PC-9 (cell line): ENCODE data around the gene PDE3A. TPM values are rescaled to one million over a fixed set of nuclear protein-coding genes. Genes with fewer than 3 reads are reported as not detected.

Experiments used
- BruUV-seq: library from RNA; stranded (reverse); fragments of 400-500 nt; replicated peaks from 2 replicates; lab custom pipeline; 2021; lab: Mats Ljungman, UMichigan
- CTCF ChIA-PET: fragments of 300-600 bp; sonication (Branson Sonifier 250); formaldehyde crosslinking; loops from one replicate; lab custom pipeline; 2022; ENCODE audit warnings: antibody characterized with exemption; lab: Charles Lee
- POLR2A ChIA-PET: fragments of 300-600 bp; sonication (Branson Sonifier 250); formaldehyde crosslinking; loops from one replicate; lab custom pipeline; 2022; ENCODE audit warnings: antibody characterized with exemption; ENCODE audit not compliant: unreplicated experiment; lab: Charles Lee
- DNase-seq, 2 experiments: peaks; one replicate each; pipeline versions ENCODE4 v3.0.0 to v3.0.0-alpha.2; 2015 to 2022; ENCODE audit warnings: mixed read lengths in 1 of 2
- H2AFZ ChIP-seq: fragments of 200-600 bp; sonication (generic); 2 replicates; pipeline ENCODE4 v1.8.1; 2017; ENCODE audit warnings: antibody characterized with exemption
- H3F3A ChIP-seq: fragments of 200-600 bp; sonication (generic); 2 replicates; pipeline ENCODE4 v1.8.1; 2017; ENCODE audit warnings: antibody characterized with exemption, mild to moderate bottlenecking, low read depth; ENCODE audit not compliant: insufficient read depth
- H3K27ac ChIP-seq: fragments of 200-600 bp; sonication (generic); 2 replicates; pipeline ENCODE4 v1.6.1; 2016; ENCODE audit warnings: mixed run types
- H3K27me3 ChIP-seq: fragments of 200-600 bp; sonication (generic); 2 replicates; pipeline ENCODE4 v1.6.1; 2016; ENCODE audit warnings: low read depth, mixed run types; ENCODE audit not compliant: insufficient read depth
- H3K36me3 ChIP-seq: fragments of 200-600 bp; sonication (generic); 2 replicates; pipeline ENCODE4 v1.6.1; 2016; ENCODE audit warnings: low read depth, mixed run types
- H3K4me1 ChIP-seq: fragments of 200-600 bp; sonication (generic); replicated peaks from 2 replicates; pipeline ENCODE4 v1.6.1; 2016; ENCODE audit warnings: mixed run types; ENCODE audit not compliant: insufficient read depth
- H3K4me2 ChIP-seq: fragments of 200-600 bp; sonication (generic); 2 replicates; pipeline ENCODE4 v1.6.1; 2017; ENCODE audit warnings: mixed run types
- H3K4me3 ChIP-seq: fragments of 200-600 bp; sonication (generic); 2 replicates; pipeline ENCODE4 v1.6.1; 2016; ENCODE audit warnings: mixed run types
- H3K79me2 ChIP-seq: fragments of 200-600 bp; sonication (generic); 2 replicates; pipeline ENCODE4 v1.6.1; 2017; ENCODE audit warnings: low read depth, mixed run types
- H3K9me2 ChIP-seq: fragments of 200-600 bp; sonication (generic); 2 replicates; pipeline ENCODE4 v1.8.1; 2017; ENCODE audit warnings: mild to moderate bottlenecking; ENCODE audit not compliant: insufficient read depth
- H3K9me3 ChIP-seq: fragments of 200-600 bp; sonication (generic); 2 replicates; pipeline ENCODE4 v1.8.1; 2016; ENCODE audit warnings: low read depth; ENCODE audit not compliant: insufficient read depth
- H4K20me1 ChIP-seq: fragments of 200-600 bp; sonication (generic); 2 replicates; pipeline ENCODE4 v1.8.1; 2017; ENCODE audit not compliant: insufficient read depth
- CTCF ChIP-seq: fragments of 200-600 bp; sonication (generic); conservative IDR thresholded peaks from 2 replicates; pipeline ENCODE4 v1.6.1; 2017; ENCODE audit warnings: mixed run types, antibody characterized with exemption, mild to moderate bottlenecking, moderate library complexity
- EZH2 ChIP-seq: fragments of 200-600 bp; sonication (generic); IDR thresholded peaks from 2 replicates; pipeline ENCODE4 v1.8.0; 2017; ENCODE audit warnings: antibody characterized with exemption, low read depth
- intact Hi-C: fragments of 100-400 bp; cut with micrococcal nuclease; formaldehyde crosslinking; loops from one replicate; pipeline ENCODE4 v1.10.0; 2022; ENCODE audit not compliant: unreplicated experiment
- total RNA-seq: library from RNA; stranded (reverse); gene quantifications from 2 replicates; pipeline ENCODE4 v1.2.3, GENCODE V29; 2021

PDE3A gene
- total RNA-seq, 1 experiment from 2014 or later = not detected

- Histone ChIP-seq H3K36me3 (no peaks in the 10 kb centered on the region), H4K20me1 (no peaks in the 10 kb centered on the region), H3K9me2 (no peaks in the 10 kb centered on the region), H3F3A (no peaks in the 10 kb centered on the region), H3K4me3 (no peak overlapping the region), H3K9me3 (no peaks in the 10 kb centered on the region), H3K27ac (no peak overlapping the region), H3K4me2 (no peak overlapping the region), H3K79me2 (no peaks in the 10 kb centered on the region), H3K27me3 (no peaks in the 10 kb centered on the region), H2AFZ (no peak overlapping the region), H3K4me1 (no peaks in the 10 kb centered on the region)
- CTCF ChIA-PET = no interaction called here
- no peak for TF ChIP-seq CTCF
- no peak for TF ChIP-seq EZH2
- DNase-seq = no peak
- POLR2A ChIA-PET = no interaction called here
- intact Hi-C loops = loop anchor here (10.0 kb wide), 1 partner anchor 706 kb away; no protein-coding TSS in a partner anchor
- no TSS peak for BruUV-seq
Measured at GRCh38 chr12:20469300-20469699, 101.0 kb downstream of the PDE3A start.

- Histone ChIP-seq H3F3A (no peaks in the 10 kb centered on the region), H4K20me1 (no peaks in the 10 kb centered on the region), H3K4me1 (no peaks in the 10 kb centered on the region), H3K4me3 (no peak overlapping the region), H3K27me3 (no peaks in the 10 kb centered on the region), H3K9me3 (no peaks in the 10 kb centered on the region), H3K79me2 (no peaks in the 10 kb centered on the region), H3K9me2 (no peaks in the 10 kb centered on the region), H3K27ac (no peak overlapping the region), H2AFZ (no peak overlapping the region), H3K36me3 (no peaks in the 10 kb centered on the region), H3K4me2 (no peak overlapping the region)
- CTCF ChIA-PET = no interaction called here
- TF ChIP-seq EZH2 (no peak), CTCF (no peak)
- BruUV-seq = no TSS peak
- intact Hi-C loops = loop anchor here (10.0 kb wide), 1 partner anchor 705 kb away; no protein-coding TSS in a partner anchor
- DNase-seq = no peak
- POLR2A ChIA-PET = no interaction called here
Measured at GRCh38 chr12:20469756-20470155, 101.4 kb downstream of the PDE3A start.

- ChIA-PET CTCF (no interaction called here), POLR2A (no interaction called here)
- intact Hi-C loops = no loop called here
- Histone ChIP-seq H3F3A (no peaks in the 10 kb centered on the region), H3K4me3 (no peak overlapping the region), H3K36me3 (no peaks in the 10 kb centered on the region), H3K9me2 (no peaks in the 10 kb centered on the region), H3K4me1 (no peaks in the 10 kb centered on the region), H4K20me1 (no peaks in the 10 kb centered on the region), H2AFZ (no peak overlapping the region), H3K27ac (no peak overlapping the region), H3K27me3 (no peaks in the 10 kb centered on the region), H3K4me2 (no peak overlapping the region), H3K79me2 (no peaks in the 10 kb centered on the region), H3K9me3 (no peaks in the 10 kb centered on the region)
- no TSS peak for BruUV-seq
- no peak for DNase-seq
- no peak for TF ChIP-seq CTCF
- TF ChIP-seq EZH2 = no peak
Measured at GRCh38 chr12:20472102-20472782, 103.9 kb downstream of the PDE3A start.
